Right renal pelvis (tissue), 4 donors: ENCODE results near the gene DHRSX. TPM values are rescaled to one million over a fixed set of nuclear protein-coding genes. Genes with fewer than 3 reads are reported as not detected.
"Not testable (repeated sequence)": the region's sequence is repeated elsewhere in the genome, so short reads cannot be mapped to it uniquely, and the experiment has no call there.

Experiments used
- DNase-seq, 4 donors: peaks; one replicate each; pipeline ENCODE4 v3.0.0-alpha.2; 2013; ENCODE audit warnings: low read depth in 4 of 4, low spot score in 3 of 4, missing footprints in 1 of 4
- polyA plus RNA-seq, 4 donors: library from polyadenylated mRNA; unstranded; fragments of 120-200 nt; gene quantifications; one replicate each; pipeline ENCODE4 v1.2.1, GENCODE V29; 2013; ENCODE audit not compliant: insufficient read length in 4 of 4

DHRSX gene
- polyA plus RNA-seq, result 10 to 100 TPM; 27.9 to 32.7 (median 30.1) TPM

- no peak for DNase-seq
These were observed at the start of gene DHRSX, which contains the start of gene ZBED1 for GRCh38 chrX:2500803-2501558. DHRSX (minus strand) TSS chrX:2500976; CDS start chrX:2500925, 51 bp downstream. ZBED1 (minus strand) TSS chrX:2500976; CDS start chrX:2490719, 10,257 bp downstream.

GRCh38 chrX:2549876-2550275 lies 49.1 kb upstream of the DHRSX start:
- DNase-seq, result no peak

GRCh38 chrX:2548711-2549423 lies 48.1 kb upstream of the DHRSX start:
- DNase-seq, result no peak

- DNase-seq, result no peak
These were observed 47.0 kb upstream of the DHRSX start for GRCh38 chrX:2547736-2548135.

GRCh38 chrX:2546496-2546895 lies 45.7 kb upstream of the DHRSX start:
- DNase-seq, result no peak

- no peak for DNase-seq
These were observed 44.4 kb upstream of the DHRSX start for GRCh38 chrX:2545144-2545543.

- no peak for DNase-seq
These were observed 42.2 kb upstream of the DHRSX start for GRCh38 chrX:2542826-2543521.

- DNase-seq, result no peak
These were observed 40.8 kb upstream of the DHRSX start for GRCh38 chrX:2541603-2542002.

- DNase-seq, result no peak
These were observed 39.7 kb upstream of the DHRSX start for GRCh38 chrX:2540426-2540947.

GRCh38 chrX:2539586-2539985 lies 38.8 kb upstream of the DHRSX start:
- DNase-seq, result no peak

GRCh38 chrX:2538031-2538757 lies 37.4 kb upstream of the DHRSX start:
- no peak for DNase-seq

GRCh38 chrX:2536974-2537373 lies 36.2 kb upstream of the DHRSX start:
- DNase-seq, result no peak

GRCh38 chrX:2536141-2536540 lies 35.4 kb upstream of the DHRSX start:
- no peak for DNase-seq

GRCh38 chrX:2534261-2535021 lies 33.7 kb upstream of the DHRSX start:
- not testable (repeated sequence) for DNase-seq

- no peak for DNase-seq
These were observed 32.6 kb upstream of the DHRSX start for GRCh38 chrX:2533424-2533823.

- no peak for DNase-seq
These were observed 25.6 kb upstream of the DHRSX start for GRCh38 chrX:2526390-2526789.

- no peak for DNase-seq
These were observed 23.1 kb upstream of the DHRSX start for GRCh38 chrX:2523911-2524310.

GRCh38 chrX:2521927-2522386 lies 21.2 kb upstream of the DHRSX start:
- no peak for DNase-seq

- DNase-seq, result no peak
These were observed 20.5 kb upstream of the DHRSX start for GRCh38 chrX:2521092-2521926.
